Myocyte (in vitro differentiated cells): Measurements from ENCODE around the gene FCRL3. TPM values are rescaled to one million over a fixed set of nuclear protein-coding genes. Genes with fewer than 3 reads are reported as not detected.
"Not testable (repeated sequence)": the region's sequence is repeated elsewhere in the genome, so short reads cannot be mapped to it uniquely, and the experiment has no call there.

Experiments
- DNase-seq: peaks from one replicate; pipeline ENCODE4 v3.0.0-alpha.2; 2012; ENCODE audit warnings: low read depth
- polyA plus RNA-seq: library from polyadenylated mRNA; unstranded; fragments of >200 nt; gene quantifications from one replicate; pipeline ENCODE4 v1.2.1, GENCODE V29; 2012; ENCODE audit warnings: missing spikeins
- total RNA-seq: library from RNA; depleted of rRNA; stranded (reverse); fragments of >200 nt; gene quantifications from 2 replicates; pipeline ENCODE4 v1.2.3, GENCODE V29; 2014

The FCRL3 gene, protein sequence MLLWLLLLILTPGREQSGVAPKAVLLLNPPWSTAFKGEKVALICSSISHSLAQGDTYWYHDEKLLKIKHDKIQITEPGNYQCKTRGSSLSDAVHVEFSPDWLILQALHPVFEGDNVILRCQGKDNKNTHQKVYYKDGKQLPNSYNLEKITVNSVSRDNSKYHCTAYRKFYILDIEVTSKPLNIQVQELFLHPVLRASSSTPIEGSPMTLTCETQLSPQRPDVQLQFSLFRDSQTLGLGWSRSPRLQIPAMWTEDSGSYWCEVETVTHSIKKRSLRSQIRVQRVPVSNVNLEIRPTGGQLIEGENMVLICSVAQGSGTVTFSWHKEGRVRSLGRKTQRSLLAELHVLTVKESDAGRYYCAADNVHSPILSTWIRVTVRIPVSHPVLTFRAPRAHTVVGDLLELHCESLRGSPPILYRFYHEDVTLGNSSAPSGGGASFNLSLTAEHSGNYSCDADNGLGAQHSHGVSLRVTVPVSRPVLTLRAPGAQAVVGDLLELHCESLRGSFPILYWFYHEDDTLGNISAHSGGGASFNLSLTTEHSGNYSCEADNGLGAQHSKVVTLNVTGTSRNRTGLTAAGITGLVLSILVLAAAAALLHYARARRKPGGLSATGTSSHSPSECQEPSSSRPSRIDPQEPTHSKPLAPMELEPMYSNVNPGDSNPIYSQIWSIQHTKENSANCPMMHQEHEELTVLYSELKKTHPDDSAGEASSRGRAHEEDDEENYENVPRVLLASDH
- total RNA-seq: not detected in 2 replicates
- not detected for polyA plus RNA-seq

DNA sequence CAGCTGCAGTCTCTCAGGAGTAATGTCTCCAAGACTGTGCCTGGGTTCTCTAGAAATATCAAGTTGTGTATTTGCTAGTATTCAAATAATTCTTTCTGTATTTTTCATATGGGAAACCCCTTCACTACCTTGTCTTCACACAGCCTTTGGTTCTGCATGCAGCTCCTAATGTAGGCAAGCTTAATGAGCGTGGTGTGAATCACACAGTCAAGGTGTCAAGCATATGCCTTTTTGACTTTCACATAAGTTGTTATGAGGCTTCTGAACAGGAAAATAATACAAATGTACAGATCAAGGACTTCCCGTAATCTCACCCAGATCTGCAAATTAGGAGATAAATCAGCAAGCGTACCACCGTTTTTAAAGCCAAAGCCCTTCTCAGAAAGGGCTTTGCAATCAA, at the start of gene FCRL3:
Gene FCRL3, minus strand, starts transcription at position 38 of the 400 bp plus-strand sequence. CDS start 280 bp downstream, outside the sequence.
- no peak for DNase-seq

DNA sequence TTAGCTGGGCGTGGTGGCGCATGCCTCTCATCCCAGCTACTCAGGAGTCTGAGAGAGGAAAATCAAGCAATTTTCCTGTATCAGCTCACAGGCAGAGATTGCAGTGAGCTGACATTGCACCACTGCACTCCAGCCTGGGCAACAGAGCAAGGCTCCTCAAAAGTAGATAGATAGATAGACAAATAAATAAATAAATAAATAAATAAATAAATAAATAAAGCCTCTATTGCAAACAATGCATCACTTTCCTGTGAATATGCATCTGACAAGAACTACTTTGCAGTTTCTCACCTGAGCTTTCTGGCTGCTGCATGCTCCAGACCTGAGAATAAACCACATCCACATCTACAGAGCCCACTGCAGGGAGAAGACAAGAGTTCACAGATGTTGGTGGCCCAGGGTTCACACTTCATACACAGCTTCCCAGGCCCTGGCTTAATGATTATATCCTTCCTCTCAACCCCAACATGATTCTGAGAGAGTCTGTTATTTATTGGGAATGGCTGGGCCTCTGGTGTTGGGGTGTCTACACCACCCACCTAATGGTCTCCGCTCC, 47.8 kb upstream of the FCRL3 start:
- no peak for DNase-seq

- no peak for DNase-seq
Observed at GRCh38 chr1:157739229-157739901, 38.8 kb upstream of the FCRL3 start.

DNA sequence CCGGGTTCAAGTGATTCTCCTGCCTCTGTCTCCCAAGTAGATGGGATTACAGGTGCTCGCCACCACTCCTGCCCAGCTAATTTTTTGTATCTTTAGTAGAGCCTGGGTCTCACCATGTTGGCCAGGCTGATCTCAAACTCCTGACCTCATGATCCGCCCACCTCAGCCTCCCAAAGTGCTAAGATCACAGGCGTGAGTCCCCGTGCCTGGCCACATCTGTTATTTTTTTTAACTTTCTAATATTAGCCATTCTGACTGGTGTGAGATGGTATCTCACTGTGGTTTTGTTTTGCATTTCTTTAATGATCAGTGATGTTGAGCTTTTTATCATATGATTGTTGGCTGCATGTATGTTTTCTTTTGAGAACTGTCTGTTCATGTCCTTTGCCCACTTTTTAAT, 35.4 kb upstream of the FCRL3 start:
- DNase-seq: not testable (repeated sequence)

- DNase-seq: peak; percentile 23
Observed at GRCh38 chr1:157734321-157734720, 33.8 kb upstream of the FCRL3 start.

- DNase-seq: no peak
Observed at GRCh38 chr1:157732755-157733154, 32.2 kb upstream of the FCRL3 start.

DNA sequence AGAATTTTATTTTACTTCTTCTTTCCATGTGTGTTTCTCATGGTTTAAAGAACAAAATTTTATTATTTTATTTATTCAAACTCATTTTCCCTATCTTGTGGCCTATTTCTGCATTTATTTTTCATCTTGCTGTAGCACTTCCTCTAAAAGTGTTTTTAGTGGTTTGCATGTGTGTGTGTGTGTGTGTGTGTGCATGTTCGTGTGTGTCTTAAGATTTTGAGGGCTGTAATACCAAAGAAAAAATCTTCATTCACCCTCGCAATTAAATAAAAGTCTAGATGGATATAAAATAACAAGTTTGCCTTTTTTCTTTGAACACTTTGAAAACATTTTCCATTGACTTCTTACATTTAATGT, 24.6 kb upstream of the FCRL3 start:
- no peak for DNase-seq

DNA sequence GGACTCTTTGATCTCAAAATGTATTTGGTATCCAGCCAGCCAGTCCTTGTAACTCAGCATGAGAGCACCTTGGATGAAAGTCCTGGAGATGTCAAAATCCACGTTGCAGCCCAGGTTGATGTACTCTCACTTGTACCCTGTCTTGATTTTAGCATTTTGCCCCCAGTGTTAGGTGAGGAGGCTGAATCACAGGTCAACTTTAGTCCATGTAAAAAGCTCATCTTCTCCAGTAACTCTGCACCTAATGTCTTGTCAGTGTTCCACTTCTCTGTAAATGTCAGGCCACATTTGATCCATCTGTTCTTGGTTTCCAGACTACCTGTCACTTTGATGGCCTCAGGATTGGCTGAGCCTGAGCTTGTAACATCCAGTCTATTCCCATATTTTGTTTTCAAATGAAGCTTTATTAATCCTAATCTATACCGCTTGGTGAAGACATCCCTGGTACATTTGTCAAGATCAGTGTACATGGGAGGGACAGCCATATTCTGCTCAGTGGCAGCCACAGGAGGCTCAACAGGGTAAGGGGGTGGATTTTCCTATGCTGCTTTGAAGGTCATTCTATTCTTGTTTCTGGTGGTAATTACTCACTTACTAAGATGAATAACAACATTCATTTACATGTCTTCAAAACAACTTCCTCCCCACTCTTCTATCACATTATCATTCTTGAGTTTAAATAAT, 24.1 kb upstream of the FCRL3 start:
- DNase-seq: no peak

DNA sequence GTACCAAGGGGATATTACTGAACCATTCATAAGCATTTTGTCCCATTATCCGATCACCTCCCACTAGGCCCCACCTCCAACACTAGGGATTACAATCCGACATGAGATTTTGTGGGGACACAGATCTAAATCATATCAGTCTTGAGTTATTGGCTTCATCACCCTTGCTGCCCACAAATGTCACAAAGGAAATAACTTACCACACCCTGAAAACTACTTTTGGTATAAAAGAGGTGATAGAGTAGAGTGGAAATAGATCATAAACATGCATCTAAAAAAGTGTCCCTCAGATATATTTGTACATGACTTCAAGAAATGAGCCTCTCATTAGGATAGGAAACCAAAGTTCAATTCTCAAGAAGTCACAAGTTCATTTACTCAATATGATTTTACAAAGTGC, 22.6 kb upstream of the FCRL3 start:
- DNase-seq: no peak

- DNase-seq: no peak
Observed at GRCh38 chr1:157721985-157722384, 21.4 kb upstream of the FCRL3 start.

- no peak for DNase-seq
Observed at GRCh38 chr1:157715736-157716135, 15.2 kb upstream of the FCRL3 start.

DNA sequence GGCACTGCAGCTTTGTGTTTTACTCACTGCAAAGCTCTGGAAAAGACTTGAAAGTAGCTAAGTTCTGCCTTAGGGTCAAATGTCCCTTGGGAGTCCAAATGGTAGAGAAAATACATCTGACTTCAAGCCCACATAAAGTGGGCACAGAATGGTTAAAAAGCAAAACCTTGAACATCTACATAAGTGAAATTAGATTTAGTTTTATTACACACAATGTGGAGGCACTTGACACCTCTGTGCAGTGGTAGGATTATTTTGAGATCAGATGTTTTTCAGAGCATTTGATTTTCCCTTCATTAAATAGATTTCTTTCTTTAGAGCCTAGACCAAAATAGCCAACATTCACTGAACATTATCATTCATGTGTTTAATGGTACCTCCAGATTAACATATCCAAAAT, 11.2 kb upstream of the FCRL3 start:
- DNase-seq: no peak

- no peak for DNase-seq
Observed at GRCh38 chr1:157704878-157705277, 4.3 kb upstream of the FCRL3 start.

DNA sequence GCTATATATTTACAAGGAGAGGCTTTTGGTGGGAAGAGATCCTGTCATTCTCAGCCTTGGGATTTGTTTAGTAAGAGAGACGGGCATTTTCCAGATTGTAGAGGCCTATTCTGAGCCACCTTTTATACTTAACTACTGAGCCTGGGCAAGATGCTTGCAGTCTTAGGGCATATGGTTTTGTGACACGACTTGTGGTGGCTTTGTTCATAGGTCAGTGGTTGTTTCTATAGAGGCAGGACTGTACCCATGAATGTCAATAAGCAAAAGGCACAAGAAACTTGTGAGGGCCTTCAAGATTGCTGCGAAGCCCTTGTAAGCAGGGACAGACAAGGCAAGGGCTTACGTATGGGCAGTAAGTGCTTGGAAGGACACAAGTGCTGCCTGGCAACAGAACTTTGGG, 3.4 kb upstream of the FCRL3 start:
- DNase-seq: no peak

DNA sequence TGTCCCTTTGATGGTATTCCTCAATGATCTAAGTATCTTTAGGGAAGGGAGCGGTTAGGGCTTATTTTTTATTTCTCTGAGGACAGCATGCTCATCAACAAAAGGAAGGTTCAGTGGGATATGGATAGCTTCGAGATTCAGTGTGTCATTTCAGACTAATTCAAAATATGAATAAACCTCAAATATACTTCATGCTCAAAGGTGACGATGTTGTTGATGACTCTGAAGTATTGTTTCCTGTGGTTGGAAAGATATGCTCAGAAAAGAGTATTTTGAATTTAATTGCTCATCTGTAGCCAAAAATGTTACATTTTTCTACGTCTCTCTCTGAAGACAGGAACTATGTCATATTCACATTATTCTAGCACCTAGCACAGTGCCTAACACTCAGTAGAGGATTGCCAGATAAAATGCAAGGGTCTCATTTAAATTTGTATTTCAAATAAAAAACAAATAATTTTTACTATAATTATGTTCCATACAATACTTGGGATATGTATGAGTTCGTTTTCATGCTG, 1.8 kb upstream of the FCRL3 start:
- no peak for DNase-seq

GRCh38 chr1:157700305-157700704, 264 bp downstream of the FCRL3 start:
- DNase-seq: no peak

DNA sequence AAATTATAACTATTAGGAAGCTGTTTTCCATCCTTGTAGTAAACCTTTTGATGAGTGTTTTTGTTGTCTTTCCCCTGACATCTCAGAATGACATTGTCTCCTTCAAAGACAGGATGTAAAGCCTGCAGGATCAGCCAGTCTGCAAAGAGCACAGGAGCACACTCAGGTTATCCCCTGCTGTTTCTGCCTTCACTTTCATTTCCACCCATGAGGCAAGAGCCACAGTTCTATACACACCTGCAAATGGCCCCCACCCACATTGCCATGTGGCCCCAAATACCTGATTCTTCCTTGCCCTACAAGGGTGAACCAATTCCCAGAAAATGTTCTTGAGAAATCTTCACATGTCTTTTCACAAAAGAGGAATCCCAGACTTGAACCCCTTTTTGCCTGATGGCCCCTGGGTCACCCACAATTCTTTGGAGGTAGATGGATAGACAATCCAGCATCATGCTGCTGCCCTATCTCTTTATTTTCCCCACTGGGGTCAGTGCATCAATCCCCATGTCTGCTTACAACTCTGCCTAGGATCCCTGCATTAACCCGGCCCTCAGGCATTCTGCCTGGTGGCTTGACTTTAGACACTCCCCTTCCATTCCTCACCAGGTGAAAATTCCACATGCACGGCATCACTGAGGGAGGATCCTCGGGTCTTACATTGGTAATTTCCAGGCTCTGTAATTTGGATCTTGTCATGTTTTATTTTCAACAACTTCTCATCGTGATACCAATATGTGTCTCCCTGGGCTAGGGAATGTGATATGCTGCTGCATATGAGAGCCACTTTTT, 2.6 kb downstream of the FCRL3 start:
- no peak for DNase-seq

DNA sequence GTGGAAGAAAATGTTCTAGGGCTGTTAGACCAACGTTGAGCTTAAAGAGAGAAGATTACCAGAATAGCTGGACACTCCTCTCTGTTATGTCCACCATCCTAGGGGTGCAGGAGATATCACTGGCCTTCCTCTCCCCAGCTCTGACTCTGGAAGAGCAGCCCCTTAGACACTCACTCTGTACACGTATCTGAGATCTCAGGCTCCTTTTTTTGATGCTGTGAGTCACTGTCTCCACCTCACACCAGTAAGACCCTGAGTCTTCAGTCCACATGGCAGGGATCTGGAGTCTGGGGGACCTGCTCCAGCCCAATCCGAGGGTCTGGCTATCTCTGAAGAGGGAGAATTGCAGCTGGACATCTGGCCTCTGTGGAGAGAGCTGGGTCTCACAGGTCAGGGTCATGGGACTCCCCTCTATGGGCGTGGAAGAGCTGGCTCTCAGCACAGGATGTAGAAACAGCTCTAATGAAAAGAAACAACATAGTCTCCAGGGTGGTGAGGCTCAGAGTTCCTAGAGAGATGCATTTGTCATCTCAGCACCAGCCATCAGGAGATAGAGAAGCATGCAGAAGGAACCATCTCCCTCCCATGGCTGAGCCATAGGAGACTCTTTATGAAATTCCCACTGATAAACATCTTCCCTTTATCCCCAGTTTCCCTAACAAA, 3.5 kb downstream of the FCRL3 start:
- no peak for DNase-seq

DNA sequence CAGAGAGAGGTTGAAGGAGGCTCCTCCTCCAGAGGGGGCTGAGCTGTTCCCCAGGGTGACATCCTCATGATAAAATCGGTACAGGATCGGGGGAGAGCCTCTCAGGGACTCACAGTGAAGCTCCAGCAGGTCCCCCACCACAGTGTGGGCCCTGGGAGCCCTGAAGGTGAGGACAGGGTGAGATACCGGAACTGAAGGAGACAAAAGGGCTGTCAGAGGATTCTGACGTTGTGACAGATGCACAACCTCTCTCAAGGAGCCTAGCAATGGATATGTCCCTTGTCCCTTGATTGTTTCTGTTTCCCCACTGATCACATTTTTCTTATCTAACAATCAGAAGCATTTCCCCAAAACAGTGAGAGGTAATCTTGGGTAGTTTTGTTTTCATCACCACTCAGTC, 5.2 kb downstream of the FCRL3 start:
- no peak for DNase-seq
